SKM-1 treated with dmso at 0.1 percent for 144 hours (cell line): ENCODE data around the gene KIAA0753.

Source experiments
- DNase-seq: peaks from one replicate; lab custom pipeline; 2025; ENCODE audit not compliant: unreplicated experiment; lab: John Stamatoyannopoulos, UW

KIAA0753 gene

DNA sequence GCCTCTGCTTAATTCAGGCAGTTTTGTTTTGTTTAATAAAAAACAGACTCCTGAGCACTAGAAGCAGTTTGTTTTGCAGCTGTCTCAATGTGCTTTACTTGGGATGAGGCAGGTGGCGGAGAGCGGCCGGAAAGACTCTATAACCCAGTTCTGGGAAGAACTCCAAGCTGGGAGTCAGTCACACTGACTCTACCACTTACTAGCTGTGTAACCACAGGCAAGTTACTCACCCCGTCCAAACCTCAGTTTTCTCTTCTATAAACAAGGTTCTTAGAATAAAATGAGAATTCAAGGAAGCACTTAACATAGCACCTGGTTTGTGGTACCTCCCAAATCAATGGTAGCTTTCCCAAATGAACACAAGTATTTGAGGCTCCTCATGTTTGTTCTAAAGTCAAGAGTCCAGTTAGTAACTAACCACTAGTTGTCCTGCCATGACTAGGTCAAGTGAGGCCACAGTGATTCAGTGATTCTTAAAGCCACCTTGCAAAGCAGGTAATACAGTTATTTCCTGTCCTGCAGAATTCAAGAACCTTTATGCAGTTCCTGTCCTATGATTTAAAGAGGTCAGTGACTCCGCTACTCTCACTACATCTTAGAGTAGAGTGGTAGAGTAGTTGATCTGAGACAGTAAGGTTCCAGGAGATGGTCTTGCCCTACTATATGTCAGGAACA is 3.1 kb upstream of the KIAA0753 start:
- DNase-seq, result no peak

DNA sequence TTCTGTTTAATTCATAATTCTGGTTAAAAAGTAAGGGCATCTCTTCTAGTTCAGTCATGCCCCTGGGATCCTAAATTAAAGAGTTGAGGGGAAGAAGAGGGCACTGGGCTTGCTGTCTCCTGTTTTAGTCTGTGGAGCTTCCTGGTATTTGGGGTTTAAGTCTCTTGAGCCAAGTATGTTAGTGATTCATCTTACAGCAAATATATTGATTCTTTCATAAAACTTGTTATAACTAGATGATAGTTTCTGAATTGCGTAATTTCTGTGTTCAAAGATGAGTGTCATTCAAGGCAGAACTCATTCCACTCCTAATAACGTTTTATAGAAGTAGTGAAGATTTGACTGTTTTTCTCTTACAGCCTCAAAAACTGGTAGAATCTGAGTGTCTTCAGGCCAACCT is 2.1 kb upstream of the KIAA0753 start:
- no peak for DNase-seq

DNA sequence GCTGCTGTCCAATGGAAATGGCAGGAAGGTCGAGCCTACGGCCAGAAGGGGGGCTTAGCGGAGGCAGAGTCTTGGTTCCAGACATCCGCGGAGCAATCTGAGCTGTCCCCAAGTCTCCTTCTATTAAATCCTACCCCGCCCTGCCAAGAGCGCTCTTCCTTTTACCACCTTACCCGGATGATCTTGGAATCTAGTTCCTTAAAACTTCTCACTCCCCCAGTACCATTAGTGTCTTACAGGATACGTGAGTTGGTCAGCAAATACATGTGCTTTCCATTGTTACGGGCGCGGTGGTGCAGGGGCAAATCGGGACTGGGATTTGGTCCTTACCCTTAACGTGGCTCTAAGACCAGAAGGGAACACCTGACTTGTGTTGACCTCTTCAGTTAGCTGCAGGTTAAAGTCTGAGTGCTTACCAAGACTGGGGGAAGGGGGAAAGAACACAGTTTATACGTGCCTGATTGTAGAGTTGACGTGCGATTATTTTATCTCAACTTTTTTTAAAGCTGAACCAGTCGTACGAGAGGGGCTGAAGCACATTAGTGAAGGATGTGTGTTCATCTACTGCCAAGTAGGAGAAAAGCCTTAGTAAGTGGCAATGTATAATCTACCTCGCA is 844 bp upstream of the KIAA0753 start:
- DNase-seq, result no peak

DNA sequence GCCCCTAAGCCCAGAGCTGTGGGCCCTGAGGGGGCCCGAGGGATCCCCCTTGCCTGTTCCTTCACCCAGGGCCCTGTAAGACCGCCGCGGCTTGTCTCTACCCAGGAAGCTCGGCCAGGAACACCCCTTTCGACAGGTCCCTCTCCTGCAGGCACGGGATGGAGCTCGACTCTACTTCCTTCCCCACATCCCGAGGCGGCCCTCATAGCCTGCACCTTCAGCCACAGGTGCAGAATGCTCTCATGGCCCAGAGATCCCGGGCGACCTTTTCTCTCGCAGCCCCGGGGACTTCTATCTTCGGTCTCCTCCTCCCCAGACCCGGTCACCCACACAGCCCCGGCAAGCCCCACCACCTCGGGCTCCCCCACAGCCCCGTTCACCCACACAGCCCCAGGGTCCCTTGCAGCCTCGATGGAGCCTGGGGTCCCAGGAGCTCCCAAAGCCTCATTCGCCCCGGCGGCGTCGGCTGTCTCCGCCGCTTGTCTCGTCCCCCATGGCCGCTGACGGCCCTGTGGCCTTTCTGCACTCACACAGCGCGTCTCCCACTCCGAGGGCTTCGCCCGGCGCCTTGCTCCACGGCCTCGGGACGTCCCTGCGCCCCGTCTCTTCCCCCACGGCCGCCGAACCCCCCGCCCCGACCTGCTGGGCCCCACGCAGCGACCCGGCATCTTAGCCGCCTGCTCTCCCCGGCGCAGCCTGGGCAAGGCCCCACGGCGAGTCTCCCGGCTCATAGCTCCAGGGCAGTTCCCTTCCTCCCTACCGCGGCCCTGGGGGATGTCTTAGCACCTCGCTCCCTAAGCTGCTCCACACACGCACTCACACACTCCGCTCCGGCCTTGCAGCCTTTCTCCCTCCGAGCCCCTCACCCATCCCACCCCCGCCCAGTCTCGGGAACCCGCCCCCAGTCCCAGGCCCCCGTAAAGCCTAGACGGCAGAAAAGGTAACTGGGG is 650 bp downstream of the KIAA0753 start:
- DNase-seq, result no peak

DNA sequence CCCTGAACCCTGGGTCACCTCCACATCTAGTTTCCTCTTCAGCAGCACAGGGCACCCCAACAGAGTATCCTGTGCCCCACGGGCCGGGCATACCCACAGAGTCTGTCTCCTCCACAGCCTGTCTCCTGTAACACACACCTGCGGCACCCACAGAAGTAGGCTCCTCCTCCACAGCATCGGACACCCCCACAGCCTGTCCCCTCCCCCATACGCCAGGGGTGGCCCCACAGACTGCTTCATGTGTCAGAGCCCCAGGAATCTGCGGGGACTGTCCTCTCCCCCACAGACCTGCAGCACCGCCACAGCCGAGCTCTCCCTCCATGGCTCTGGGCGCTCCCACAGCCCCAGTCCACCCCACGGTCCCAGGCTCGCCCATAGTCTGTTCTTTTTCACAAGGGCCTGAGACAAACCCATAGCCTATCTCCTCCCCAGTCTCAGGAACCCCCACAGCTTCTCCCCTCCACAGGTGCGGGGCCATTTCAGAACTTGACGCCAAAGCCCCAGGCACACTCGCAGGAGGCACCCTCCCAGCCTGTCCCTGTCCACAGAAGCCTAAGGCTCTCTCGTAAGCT is 1.4 kb downstream of the KIAA0753 start:
- no peak for DNase-seq

DNA sequence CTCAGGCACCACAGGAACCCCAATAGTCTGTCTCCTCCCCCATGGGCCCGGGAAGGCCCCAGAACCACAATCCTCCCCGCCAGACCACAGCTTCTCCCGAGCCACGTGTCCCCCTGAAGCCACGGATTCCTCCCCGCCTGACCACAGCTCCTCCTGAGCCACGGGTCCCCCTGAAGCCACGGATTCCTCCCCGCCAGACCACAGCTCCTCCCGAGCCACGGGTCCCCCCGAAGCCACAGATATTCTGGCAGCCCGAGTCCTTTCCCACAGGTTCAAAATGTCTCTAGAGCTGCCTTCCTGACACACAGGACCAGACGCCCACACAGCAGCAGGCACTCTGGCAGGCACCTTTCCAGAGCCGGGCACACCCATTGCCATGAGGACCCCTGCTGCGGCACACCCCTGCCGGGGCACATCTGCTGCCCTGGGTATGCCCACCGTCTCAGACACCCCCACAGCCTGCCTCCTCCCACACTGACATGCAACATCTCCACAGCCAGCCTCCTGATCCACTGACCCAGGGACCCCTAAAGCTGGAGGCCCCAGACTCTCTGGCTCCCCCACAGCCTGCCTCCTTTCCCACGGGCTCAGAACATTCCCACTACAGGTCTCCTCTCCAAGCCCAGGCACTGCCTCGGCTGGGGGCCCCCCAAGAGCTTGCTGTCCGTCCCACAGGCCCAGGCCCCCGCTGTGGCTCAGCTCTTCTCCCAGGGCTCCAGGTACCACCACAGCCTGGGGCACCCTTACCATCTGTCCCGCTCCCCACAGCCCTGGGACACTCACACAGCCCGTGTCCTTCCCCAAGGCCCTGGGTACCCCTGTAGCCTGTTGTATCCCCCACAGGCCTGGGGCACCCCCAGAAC is 2.2 kb downstream of the KIAA0753 start:
- no peak for DNase-seq

DNA sequence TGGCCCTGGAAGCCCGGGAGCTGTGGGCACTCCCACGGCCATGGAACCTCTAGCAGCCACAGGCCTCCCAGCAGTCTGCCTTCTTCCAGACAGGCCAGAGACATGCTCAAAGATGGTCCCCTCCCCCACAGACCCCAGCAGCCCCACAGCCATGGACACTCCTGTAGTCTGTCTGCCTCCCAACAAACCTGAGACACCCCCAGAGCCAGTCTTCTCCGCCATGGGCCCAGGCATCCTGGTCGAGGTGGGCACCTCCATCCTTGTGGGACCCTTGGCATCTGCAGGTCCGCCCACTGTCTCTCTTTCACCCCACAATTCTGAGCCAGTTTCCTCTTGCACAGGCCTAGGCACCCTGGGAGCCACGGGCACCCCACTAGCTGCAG is 3.1 kb downstream of the KIAA0753 start:
- no peak for DNase-seq

DNA sequence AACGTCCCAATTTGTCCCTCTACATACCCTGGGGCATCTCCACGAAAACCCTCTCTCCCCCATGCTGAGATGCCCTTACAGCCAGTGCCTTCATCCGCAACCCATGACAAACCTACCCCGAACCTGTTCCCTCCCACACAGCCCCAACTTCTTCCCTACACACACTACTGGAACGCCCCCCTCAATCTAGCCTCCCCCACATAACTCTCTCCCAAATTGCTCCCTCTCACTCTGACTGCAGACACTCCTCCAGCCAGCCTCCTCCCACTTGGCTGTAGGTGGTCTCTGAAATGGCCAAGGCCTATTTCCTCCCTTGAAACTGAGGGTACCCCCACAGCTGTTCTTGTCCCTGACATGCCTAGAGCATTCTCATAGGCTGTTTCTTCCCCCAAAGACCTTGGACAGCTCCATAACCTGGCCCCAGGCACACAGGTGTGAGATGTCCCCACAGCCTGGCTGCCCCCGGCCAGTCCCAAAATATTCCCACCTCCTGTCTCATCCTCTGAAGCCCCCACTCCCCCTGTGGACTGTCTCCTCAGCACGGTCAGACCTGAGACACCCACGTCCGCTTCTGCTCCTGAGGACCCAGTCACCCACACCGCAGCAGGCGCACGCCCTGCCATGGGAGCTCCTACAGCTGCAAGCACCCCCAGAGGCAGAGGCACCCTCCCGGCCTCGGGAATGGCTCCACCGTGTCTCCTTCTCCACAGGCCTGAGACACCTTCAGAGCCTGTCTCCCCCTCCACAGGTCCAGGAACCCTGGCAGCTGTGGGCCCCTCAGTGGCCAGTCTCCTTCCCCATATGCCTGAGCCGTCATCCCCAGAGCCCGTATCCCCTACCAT is 3.7 kb downstream of the KIAA0753 start:
- no peak for DNase-seq

DNA sequence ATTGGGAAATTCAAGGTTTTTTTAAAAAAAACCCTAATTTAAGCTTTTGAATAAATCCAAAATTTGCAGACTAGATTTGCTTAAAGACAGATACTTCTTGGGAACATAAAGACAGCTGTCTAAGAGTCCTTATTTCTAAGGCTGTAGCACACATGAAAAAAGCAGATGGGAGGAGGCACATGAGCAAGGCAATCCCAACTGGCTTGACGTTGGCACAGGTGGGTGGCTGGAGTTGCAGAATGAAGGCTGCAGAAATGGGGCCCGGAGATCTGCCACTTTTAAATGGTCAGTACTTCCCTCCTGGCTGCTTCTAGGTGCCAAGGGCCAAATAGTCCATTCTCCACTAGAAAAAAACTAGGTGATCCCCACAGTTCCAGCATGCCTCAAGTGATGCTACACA is 4.4 kb downstream of the KIAA0753 start:
- DNase-seq, result no peak

DNA sequence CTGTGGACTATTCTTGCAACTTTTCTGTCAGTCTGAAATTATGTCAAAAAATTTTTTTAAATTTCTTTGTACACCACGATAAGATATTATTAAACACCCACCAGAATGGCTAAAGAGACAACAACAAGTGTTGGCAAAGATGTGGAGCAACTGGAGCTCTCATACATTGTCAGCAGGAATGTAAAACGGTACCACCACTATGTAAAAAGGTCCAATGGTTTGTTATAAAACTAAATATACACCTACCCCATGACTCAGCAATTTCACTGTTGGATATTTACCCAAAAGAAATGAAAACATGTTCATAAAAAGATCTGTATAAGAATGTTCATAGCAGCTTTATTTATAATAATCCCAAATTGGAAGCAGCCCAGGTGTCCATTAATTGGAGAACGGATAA is 7.2 kb downstream of the KIAA0753 start:
- DNase-seq, result no peak

DNA sequence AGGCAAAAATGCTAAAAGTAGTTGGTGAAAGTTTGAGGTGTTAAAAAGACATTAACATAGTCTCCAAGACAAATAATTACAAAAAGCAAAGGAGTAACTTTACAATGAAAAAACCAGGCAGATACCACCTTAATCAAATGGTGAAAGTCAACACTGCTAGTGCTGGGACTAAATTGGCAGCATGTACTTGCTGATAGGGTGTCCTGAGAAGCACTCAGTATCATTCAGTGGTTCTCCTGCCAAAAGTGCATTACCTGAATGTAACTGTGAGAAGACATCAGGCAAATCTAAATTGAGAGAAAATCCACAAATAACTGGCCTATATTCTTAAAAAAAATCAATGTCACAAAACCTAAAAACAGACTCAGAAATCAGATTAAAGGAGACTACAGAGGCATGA is 8.0 kb downstream of the KIAA0753 start:
- DNase-seq, result no peak

DNA sequence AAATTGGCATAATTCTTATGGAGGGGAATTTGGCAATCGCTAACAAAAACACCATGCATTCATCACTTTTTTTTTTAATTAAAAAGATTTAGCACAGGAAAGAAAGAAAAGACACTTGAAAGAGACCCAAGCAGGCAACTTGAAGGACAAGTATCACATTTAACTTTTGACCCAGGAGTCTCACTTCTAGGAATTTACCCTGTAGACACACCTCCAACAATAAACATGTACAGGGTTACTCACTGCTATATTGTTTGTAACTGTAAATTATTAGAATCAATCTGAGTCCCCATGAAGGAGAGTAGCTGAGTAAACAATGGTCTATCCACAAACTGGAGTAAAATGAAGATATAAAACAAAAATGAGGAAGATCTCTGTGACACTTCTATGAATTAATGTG is 10.1 kb downstream of the KIAA0753 start:
- no peak for DNase-seq

DNA sequence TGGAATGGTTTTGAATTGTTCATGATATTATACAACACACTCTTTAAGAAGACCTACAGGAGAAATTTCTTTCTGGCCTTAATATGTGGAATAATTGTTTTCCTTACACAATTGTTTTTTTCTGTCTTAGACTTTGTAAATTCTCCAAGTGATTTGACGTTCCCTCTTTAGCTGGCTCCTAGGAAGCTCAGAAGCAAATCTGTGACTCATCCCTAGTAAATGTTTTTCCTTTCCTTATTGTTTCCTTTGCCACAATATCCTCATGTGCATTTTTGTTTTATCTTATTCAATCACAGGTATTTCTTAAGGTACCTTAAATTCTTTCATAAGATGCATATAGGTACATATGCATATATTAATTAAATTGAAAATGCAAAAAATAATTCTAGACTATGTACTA is 13.5 kb downstream of the KIAA0753 start:
- DNase-seq, result no peak

DNA sequence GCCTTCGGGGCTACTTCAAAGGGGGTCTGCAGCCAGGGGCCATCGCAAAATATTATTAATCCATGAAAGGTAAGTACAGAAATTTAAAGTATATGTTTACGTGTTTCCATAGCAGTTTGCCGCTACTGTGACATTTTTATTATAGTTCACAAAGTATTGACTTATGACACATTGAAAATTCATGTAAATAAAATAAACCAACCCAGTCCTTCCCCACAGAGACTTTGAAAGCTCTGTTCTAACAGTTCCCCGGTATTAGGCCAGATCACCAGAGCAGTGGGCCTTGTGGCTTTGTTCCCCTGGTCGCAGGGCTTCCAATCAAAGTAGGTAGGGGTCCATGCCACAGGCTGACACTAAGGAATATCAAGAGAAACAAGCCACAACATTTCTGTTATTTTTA is 13.9 kb downstream of the KIAA0753 start:
- DNase-seq, result no peak

DNA sequence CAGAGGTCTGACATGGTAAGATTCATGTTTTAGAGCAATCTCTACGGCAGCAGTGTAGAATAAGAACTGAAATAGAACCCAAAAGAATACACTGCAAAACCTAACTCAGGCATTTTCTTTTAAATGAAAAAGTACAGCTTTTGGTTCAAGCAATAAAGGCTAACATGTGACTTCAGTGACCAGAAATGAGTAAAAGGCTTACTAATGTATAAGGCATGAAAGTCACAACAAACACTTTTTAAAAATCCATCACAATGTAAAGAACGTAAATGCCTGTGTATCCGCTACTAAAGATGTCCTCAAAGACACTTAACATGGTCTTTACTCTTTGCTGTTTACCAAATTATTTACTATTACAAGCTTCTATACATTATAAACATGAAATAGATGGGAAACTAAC is 16.6 kb downstream of the KIAA0753 start:
- DNase-seq, result no peak

DNA sequence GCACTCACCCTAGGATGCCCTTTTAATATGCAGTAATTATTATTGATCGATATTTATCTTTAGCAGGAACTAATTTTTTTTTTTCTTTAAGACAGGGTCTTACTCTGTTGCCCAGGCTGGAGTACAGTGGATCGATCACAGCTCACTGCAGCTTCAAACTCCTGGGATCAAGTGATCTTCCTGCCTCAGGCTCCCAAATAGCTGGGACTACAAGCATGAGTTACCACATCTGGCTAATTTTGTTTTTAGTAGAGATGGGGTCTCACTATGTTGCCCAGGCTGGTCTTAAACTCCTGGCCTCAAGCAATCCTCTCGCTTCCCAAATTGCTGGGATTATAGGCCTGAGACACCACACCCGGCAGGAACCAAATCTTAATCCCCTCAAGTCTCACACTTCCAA is 29.3 kb downstream of the KIAA0753 start:
- DNase-seq, result no peak

DNA sequence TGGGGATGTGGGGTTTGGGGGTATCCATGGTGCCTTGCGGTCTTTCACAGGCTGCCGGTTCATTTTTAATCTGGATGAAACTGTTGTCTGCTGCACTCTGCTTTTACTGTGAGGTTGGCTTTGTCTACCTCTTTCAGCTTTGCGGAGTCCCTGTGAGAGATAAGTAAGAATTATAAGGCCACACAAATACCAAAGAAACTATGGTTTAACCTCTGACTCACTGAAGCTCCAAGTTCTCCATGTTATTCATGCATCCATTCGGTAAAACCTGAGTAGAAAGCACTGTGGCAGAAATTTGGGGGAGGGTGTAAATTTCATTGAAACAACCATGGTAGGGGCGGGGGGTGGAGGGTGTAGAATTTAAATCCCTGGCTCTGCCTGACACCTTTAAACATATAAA is 30.5 kb downstream of the KIAA0753 start:
- DNase-seq, result no peak

DNA sequence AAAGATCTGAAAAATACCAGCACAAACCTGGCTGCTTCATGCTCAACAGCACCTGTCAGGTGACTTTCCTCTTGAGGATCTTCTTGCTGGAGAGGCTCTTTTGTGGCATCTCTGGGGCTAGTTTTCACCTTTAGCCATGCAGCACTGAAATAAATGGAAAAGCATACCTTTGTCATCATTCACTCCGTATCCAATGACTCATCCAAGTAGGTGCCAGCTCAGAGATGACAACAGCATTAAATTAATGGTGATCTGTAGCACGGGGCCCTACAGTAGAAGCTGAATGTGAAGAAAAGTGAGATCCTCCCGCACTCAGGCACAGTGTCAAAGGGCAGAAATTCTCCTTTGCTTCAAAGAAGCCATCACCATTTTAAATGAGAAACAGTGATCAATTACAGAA is 32.2 kb downstream of the KIAA0753 start:
- no peak for DNase-seq

DNA sequence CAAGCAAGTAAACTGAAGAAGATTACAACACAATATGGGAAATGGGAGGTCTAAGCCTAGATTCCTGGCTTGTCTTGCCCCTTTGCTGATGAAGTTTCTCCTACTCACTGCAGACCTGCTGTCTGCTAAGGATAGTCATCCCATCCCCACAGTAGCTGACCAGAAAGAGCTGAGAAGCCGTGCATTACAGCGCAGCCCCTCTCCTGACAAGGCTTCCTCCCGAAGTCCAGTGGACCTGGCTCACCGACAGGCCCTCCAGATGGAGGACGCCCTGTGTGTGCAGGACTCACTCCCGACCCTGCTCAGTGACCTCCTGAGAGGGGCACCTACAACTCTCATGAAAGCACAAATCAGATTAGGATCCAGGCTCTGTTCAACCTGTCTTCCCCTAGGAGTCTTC is 35.4 kb downstream of the KIAA0753 start:
- no peak for DNase-seq

DNA sequence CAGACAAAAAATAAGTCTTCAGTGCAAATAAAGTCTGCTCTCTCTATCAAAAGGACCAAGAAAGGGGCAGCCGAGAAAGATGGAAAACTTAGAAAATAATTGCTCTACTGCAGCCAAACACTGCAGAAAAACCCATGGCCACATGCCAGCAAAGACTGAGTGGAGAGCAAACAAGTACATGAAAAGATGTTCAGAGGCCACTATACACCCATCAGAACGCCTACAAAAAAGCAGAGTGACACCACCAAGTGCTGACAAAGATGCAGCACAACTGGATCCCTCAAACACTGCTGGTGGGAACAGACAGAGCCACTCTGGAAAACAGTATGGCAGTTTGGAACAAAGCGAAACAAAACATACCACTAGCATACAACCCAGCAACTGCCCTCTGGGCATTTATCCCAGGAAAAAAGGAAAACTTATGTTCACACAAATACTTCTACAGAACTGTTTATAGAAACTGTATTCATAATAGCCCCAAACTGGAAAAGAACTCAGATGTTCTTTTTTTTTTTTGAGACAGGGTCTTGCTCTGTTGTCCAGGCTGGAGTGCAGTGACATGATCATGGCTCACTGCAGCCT is 36.7 kb downstream of the KIAA0753 start:
- no peak for DNase-seq
